SU-DHL-6 (cell line): ENCODE results near the gene ZCCHC17.

Experiments
- H2AFZ ChIP-seq: fragments of 200-600 bp; sonication (generic); 2 replicates; pipeline ENCODE4 v1.6.1; 2014; ENCODE audit warnings: low read depth, mild to moderate bottlenecking, moderate library complexity, mixed read lengths, antibody characterized with exemption, low read length; ENCODE audit not compliant: severe bottlenecking
- H3F3A ChIP-seq: fragments of 200-600 bp; shearing (Covaris generic); 2 replicates; pipeline ENCODE4 v1.6.0; 2016; ENCODE audit warnings: antibody characterized with exemption, mild to moderate bottlenecking; ENCODE audit not compliant: insufficient read depth
- H3K27ac ChIP-seq: fragments of 200-600 bp; sonication (generic); 2 replicates; pipeline ENCODE4 v1.5.1; 2016; ENCODE audit warnings: low read depth, mild to moderate bottlenecking, low read length, moderate library complexity, mixed read lengths
- H3K27me3 ChIP-seq: fragments of 200-600 bp; sonication (generic), shearing (Covaris generic); 2 replicates; pipeline ENCODE4 v1.6.0; 2014; ENCODE audit warnings: mild to moderate bottlenecking, low read length
- H3K36me3 ChIP-seq: fragments of 200-600 bp; sonication (generic); 2 replicates; pipeline ENCODE4 v1.6.1; 2014; ENCODE audit warnings: mild to moderate bottlenecking, low read length, mixed read lengths
- H3K4me2 ChIP-seq: fragments of 300-600, 200-600 bp; shearing (Covaris generic), sonication (generic); 2 replicates; pipeline ENCODE4 v1.6.0; 2014; ENCODE audit warnings: low read length, low read depth, mild to moderate bottlenecking; ENCODE audit not compliant: poor library complexity, severe bottlenecking
- H3K4me3 ChIP-seq: fragments of 200-600 bp; sonication (generic); 2 replicates; pipeline ENCODE4 v1.5.1; 2014; ENCODE audit warnings: antibody characterized with exemption, low read length, mild to moderate bottlenecking, mixed read lengths; ENCODE audit not compliant: insufficient read depth, poor library complexity, severe bottlenecking
- H3K79me2 ChIP-seq: fragments of 200-600 bp; sonication (generic); 2 replicates; pipeline ENCODE4 v1.6.1; 2014; ENCODE audit warnings: mild to moderate bottlenecking, low read length, moderate library complexity; ENCODE audit not compliant: insufficient read depth
- H3K9ac ChIP-seq: fragments of 200-600 bp; sonication (generic); 2 replicates; pipeline ENCODE4 v1.7.0; 2014; ENCODE audit warnings: mild to moderate bottlenecking, low read length
- H3K9me2 ChIP-seq: fragments of 200-600 bp; sonication (generic); replicated peaks from 2 replicates; pipeline ENCODE4 v1.6.1; 2014; ENCODE audit warnings: low read length; ENCODE audit not compliant: insufficient read depth
- H3K9me3 ChIP-seq: fragments of 200-600 bp; sonication (generic); 2 replicates; pipeline ENCODE4 v1.6.1; 2014; ENCODE audit warnings: low read length, mixed read lengths; ENCODE audit not compliant: insufficient read depth
- H4K20me1 ChIP-seq: fragments of 200-600 bp; sonication (generic); 2 replicates; pipeline ENCODE4 v1.6.1; 2014; ENCODE audit warnings: low read depth, mild to moderate bottlenecking, antibody characterized with exemption, low read length, moderate library complexity, mixed read lengths
- CTCF ChIP-seq: fragments of 200-600 bp; sonication (generic); IDR thresholded peaks from one replicate; pipeline ENCODE4 v1.5.1; 2017; ENCODE audit warnings: antibody characterized with exemption, mild to moderate bottlenecking, low read length, moderate library complexity; ENCODE audit not compliant: insufficient read depth, poor library complexity, severe bottlenecking
- EZH2phosphoT487 ChIP-seq: fragments of 200-600 bp; sonication (generic), shearing (Covaris generic); conservative IDR thresholded peaks from 2 replicates; pipeline ENCODE4 v1.6.1; 2018; ENCODE audit warnings: mild to moderate bottlenecking, antibody characterized with exemption, low read length, moderate library complexity, mixed read lengths

ZCCHC17 gene

GRCh38 chr1:31299365-31299764 lies 2.5 kb downstream of the ZCCHC17 start:
- no peak overlapping the region for H3K9ac ChIP-seq
- H2AFZ ChIP-seq: no peak overlapping the region
- H3K27me3 ChIP-seq: no peaks in the 10 kb centered on the region
- H4K20me1 ChIP-seq: no peaks in the 10 kb centered on the region
- TF ChIP-seq EZH2phosphoT487 (no peak), CTCF (no peak)
- H3K4me3 ChIP-seq: no peak overlapping the region
- no peaks in the 10 kb centered on the region for H3K9me3 ChIP-seq
- no peak overlapping the region for H3K27ac ChIP-seq
- H3K79me2 ChIP-seq: peaks cover 86% of the 10 kb centered on the region
- H3K9me2 ChIP-seq: no peaks in the 10 kb centered on the region
- no peaks in the 10 kb centered on the region for H3F3A ChIP-seq
- H3K36me3 ChIP-seq: no peaks in the 10 kb centered on the region
- no peak overlapping the region for H3K4me2 ChIP-seq

GRCh38 chr1:31300193-31300592 lies 3.4 kb downstream of the ZCCHC17 start:
- Histone ChIP-seq H3K4me3 (no peak overlapping the region), H3K27me3 (no peaks in the 10 kb centered on the region), H4K20me1 (no peaks in the 10 kb centered on the region), H3K27ac (no peak overlapping the region), H3K9ac (no peak overlapping the region), H3K9me2 (no peaks in the 10 kb centered on the region), H3F3A (no peaks in the 10 kb centered on the region), H3K79me2 (peaks cover 78% of the 10 kb centered on the region), H2AFZ (no peak overlapping the region), H3K9me3 (no peaks in the 10 kb centered on the region), H3K4me2 (no peak overlapping the region), H3K36me3 (no peaks in the 10 kb centered on the region)
- TF ChIP-seq CTCF (no peak), EZH2phosphoT487 (no peak)

- Histone ChIP-seq H3K79me2 (peaks cover 67% of the 10 kb centered on the region), H3K9me2 (no peaks in the 10 kb centered on the region), H3K9ac (no peak overlapping the region), H3K9me3 (no peaks in the 10 kb centered on the region), H3K4me2 (no peak overlapping the region), H3K4me3 (no peak overlapping the region), H3K27ac (no peak overlapping the region), H4K20me1 (no peaks in the 10 kb centered on the region), H3K36me3 (no peaks in the 10 kb centered on the region), H3F3A (no peaks in the 10 kb centered on the region), H2AFZ (no peak overlapping the region), H3K27me3 (no peaks in the 10 kb centered on the region)
- TF ChIP-seq CTCF: no peak
- no peak for TF ChIP-seq EZH2phosphoT487
Observed at GRCh38 chr1:31302709-31303441, 6.0 kb downstream of the ZCCHC17 start.
